Astrocyte (in vitro differentiated cells and primary cell): Measurements from ENCODE around the gene CAPZB. TPM values are rescaled to one million over a fixed set of nuclear protein-coding genes. Genes with fewer than 3 reads are reported as not detected.

ENCODE experiments used
- DNase-seq: peaks from one replicate; pipeline ENCODE4 v3.0.0-alpha.2; 2010; ENCODE audit warnings: low read depth
- FAIRE-seq: peaks from 2 replicates; lab custom pipeline; 2011; peaks lifted over from hg19 to GRCh38; lab: Jason Lieb, UNC
- H2AFZ ChIP-seq: 2 replicates; pipeline ENCODE4 v1.6.0; 2012; ENCODE audit warnings: low read depth, low read length, inconsistent platforms
- H3K27ac ChIP-seq: 2 replicates; pipeline ENCODE4 v1.5.1; 2011; ENCODE audit warnings: low read depth, low read length, inconsistent platforms
- H3K27me3 ChIP-seq: 2 replicates; pipeline ENCODE4 v1.6.0; 2011; ENCODE audit warnings: low read length, inconsistent platforms; ENCODE audit not compliant: insufficient read depth
- H3K36me3 ChIP-seq: 2 replicates; pipeline ENCODE4 v1.5.1; 2011; ENCODE audit warnings: low read length, inconsistent platforms; ENCODE audit not compliant: insufficient read depth
- H3K4me1 ChIP-seq: 2 replicates; pipeline ENCODE4 v1.5.1; 2011; ENCODE audit warnings: low read length, inconsistent platforms; ENCODE audit not compliant: insufficient read depth
- H3K4me2 ChIP-seq: 2 replicates; pipeline ENCODE4 v1.6.0; 2012; ENCODE audit warnings: low read length, inconsistent platforms
- H3K4me3 ChIP-seq: 2 replicates; pipeline ENCODE4 v1.5.1; 2011; ENCODE audit warnings: low read depth, mild to moderate bottlenecking, low read length, inconsistent platforms; ENCODE audit not compliant: insufficient read depth
- H3K79me2 ChIP-seq: 2 replicates; pipeline ENCODE4 v1.6.0; 2012; ENCODE audit warnings: mild to moderate bottlenecking, low read length, inconsistent platforms; ENCODE audit not compliant: insufficient read depth
- H3K9ac ChIP-seq: 2 replicates; pipeline ENCODE4 v1.6.0; 2012; ENCODE audit warnings: mild to moderate bottlenecking, low read length, inconsistent platforms
- H3K9me3 ChIP-seq: 2 replicates; pipeline ENCODE4 v1.5.1; 2012; ENCODE audit warnings: low read depth, mild to moderate bottlenecking, low read length, inconsistent platforms; ENCODE audit not compliant: insufficient read depth
- H4K20me1 ChIP-seq: 2 replicates; pipeline ENCODE4 v1.6.0; 2012; ENCODE audit warnings: low read length, inconsistent platforms; ENCODE audit not compliant: insufficient read depth
- H3K27ac Mint-ChIP-seq: one replicate; pipeline ENCODE4 v1.8.0; 2021; ENCODE audit warnings: mild to moderate bottlenecking, mixed read lengths; ENCODE audit not compliant: unreplicated experiment
- H3K27me3 Mint-ChIP-seq: one replicate; pipeline ENCODE4 v1.8.0; 2021; ENCODE audit warnings: low read depth, mixed read lengths; ENCODE audit not compliant: unreplicated experiment
- H3K36me3 Mint-ChIP-seq: one replicate; pipeline ENCODE4 v1.8.0; 2021; ENCODE audit warnings: low read depth, mixed read lengths; ENCODE audit not compliant: unreplicated experiment
- H3K4me1 Mint-ChIP-seq: one replicate; pipeline ENCODE4 v1.8.0; 2021; ENCODE audit warnings: low read depth, mixed read lengths; ENCODE audit not compliant: unreplicated experiment
- H3K4me3 Mint-ChIP-seq: one replicate; pipeline ENCODE4 v1.8.0; 2021; ENCODE audit warnings: mild to moderate bottlenecking, moderate library complexity, mixed read lengths; ENCODE audit not compliant: unreplicated experiment
- H3K9me3 Mint-ChIP-seq: one replicate; pipeline ENCODE4 v1.8.0; 2021; ENCODE audit warnings: mild to moderate bottlenecking, mixed read lengths; ENCODE audit not compliant: unreplicated experiment
- CTCF ChIP-seq: IDR thresholded peaks from 2 replicates; pipeline ENCODE4 v1.5.1; 2011; ENCODE audit warnings: low read depth, mild to moderate bottlenecking, inconsistent platforms, low read length, moderate library complexity; ENCODE audit not compliant: insufficient read depth
- EZH2 ChIP-seq: IDR thresholded peaks from 2 replicates; pipeline ENCODE4 v1.6.1; 2012; ENCODE audit warnings: mild to moderate bottlenecking, low read length, inconsistent platforms; ENCODE audit not compliant: insufficient read depth
- total RNA-seq: library from RNA; stranded (reverse); gene quantifications from 2 replicates; pipeline ENCODE4 v1.2.1, GENCODE V29; 2021

CAPZB gene
- total RNA-seq, 1 donor from 2014 or later, result 458 TPM

GRCh38 chr1:19367584-19368041 is 117.7 kb downstream of the CAPZB start:
- Mint-ChIP-seq H3K27ac (no peak overlapping the region), H3K4me3 (no peak overlapping the region), H3K9me3 (no peaks in the 10 kb centered on the region), H3K27me3 (no peaks in the 10 kb centered on the region), H3K4me1 (peaks cover 10% of the 10 kb centered on the region), H3K36me3 (peaks cover 18% of the 10 kb centered on the region)
- no peak overlapping the region for H2AFZ ChIP-seq
- H3K27me3 ChIP-seq, result no peaks in the 10 kb centered on the region
- H3K9ac ChIP-seq, result no peak overlapping the region
- no peak overlapping the region for H3K4me2 ChIP-seq
- FAIRE-seq (no peak), DNase-seq (no peak)
- no peak overlapping the region for H3K27ac ChIP-seq
- no peaks in the 10 kb centered on the region for H3K4me1 ChIP-seq
- H3K36me3 ChIP-seq, result peaks cover 20% of the 10 kb centered on the region
- no peaks in the 10 kb centered on the region for H3K9me3 ChIP-seq
- peaks cover 82% of the 10 kb centered on the region for H3K79me2 ChIP-seq
- no peak for TF ChIP-seq CTCF
- TF ChIP-seq EZH2, result no peak
- H4K20me1 ChIP-seq, result peaks cover 97% of the 10 kb centered on the region
- H3K4me3 ChIP-seq, result no peak overlapping the region

DNA sequence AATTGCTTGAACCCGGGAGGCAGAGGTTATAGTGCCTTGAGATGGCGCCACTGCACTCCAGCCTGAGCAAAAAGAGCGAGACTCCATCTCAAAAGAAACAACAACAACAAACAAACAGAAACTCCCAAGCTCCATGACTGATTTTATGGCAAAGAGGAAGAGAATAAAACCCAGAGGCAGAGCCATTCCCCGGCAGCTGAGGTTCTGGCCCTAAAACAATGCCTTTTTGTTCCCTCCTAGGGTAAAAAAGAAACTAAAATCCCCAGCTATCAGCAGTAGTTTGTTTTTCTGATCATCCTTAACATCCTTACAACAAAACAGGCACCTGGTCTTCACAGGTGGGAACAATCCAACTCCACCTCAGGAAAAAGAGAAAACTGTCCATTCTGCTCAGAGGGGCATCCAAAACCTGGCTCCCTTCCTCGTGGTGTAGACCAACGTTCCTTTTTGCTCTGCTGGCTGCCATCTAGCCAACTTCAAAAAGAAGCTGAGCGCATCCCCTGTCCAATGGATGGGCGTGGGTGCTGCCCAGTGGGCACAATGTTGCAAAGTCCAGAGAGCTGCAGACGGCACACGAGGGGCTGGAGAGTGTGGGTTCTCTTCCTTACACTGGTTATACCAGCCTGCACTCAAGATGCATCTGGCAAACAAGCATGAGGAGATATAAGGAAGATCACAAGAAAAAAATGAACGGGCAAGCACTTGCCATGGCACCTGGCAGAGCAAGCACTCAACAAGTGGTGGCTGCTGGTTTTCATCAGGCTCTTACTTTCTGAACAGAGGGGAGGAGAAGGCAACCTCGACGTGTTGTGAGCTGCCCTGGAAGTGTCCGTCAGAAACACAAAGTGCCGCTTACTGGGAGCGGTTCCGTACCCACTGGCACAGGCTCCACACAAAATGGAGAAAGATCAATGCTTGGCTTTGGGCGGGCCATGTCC is 118.5 kb downstream of the CAPZB start:
- Mint-ChIP-seq H3K9me3 (no peaks in the 10 kb centered on the region), H3K4me3 (no peak overlapping the region), H3K4me1 (peaks cover 8% of the 10 kb centered on the region), H3K27ac (no peak overlapping the region), H3K27me3 (no peaks in the 10 kb centered on the region), H3K36me3 (peaks cover 18% of the 10 kb centered on the region)
- H3K4me2 ChIP-seq, result no peak overlapping the region
- no peak overlapping the region for H3K4me3 ChIP-seq
- peaks cover 97% of the 10 kb centered on the region for H4K20me1 ChIP-seq
- TF ChIP-seq EZH2 (no peak), CTCF (no peak)
- no peak overlapping the region for H3K27ac ChIP-seq
- peaks cover 81% of the 10 kb centered on the region for H3K79me2 ChIP-seq
- no peaks in the 10 kb centered on the region for H3K9me3 ChIP-seq
- no peak overlapping the region for H3K9ac ChIP-seq
- H3K4me1 ChIP-seq, result no peaks in the 10 kb centered on the region
- no peak for DNase-seq
- no peak for FAIRE-seq
- no peaks in the 10 kb centered on the region for H3K27me3 ChIP-seq
- peaks cover 14% of the 10 kb centered on the region for H3K36me3 ChIP-seq
- H2AFZ ChIP-seq, result no peak overlapping the region

- Histone ChIP-seq H3K9me3 (no peaks in the 10 kb centered on the region), H3K36me3 (peaks cover 14% of the 10 kb centered on the region), H3K4me3 (no peak overlapping the region), H3K27ac (no peak overlapping the region), H4K20me1 (peaks cover 96% of the 10 kb centered on the region), H3K4me1 (no peaks in the 10 kb centered on the region), H3K4me2 (no peak overlapping the region), H3K9ac (no peak overlapping the region), H3K27me3 (no peaks in the 10 kb centered on the region), H3K79me2 (peaks cover 81% of the 10 kb centered on the region), H2AFZ (no peak overlapping the region)
- H3K4me1 Mint-ChIP-seq, result peaks cover 17% of the 10 kb centered on the region
- H3K9me3 Mint-ChIP-seq, result no peaks in the 10 kb centered on the region
- no peaks in the 10 kb centered on the region for H3K27me3 Mint-ChIP-seq
- H3K27ac Mint-ChIP-seq, result peak overlapping the region; percentile 62
- H3K4me3 Mint-ChIP-seq, result no peak overlapping the region
- H3K36me3 Mint-ChIP-seq, result peaks cover 16% of the 10 kb centered on the region
- FAIRE-seq (no peak), DNase-seq (no peak)
- TF ChIP-seq EZH2 (no peak), CTCF (no peak)
Measured at GRCh38 chr1:19365721-19366120, 119.6 kb downstream of the CAPZB start.
